GM12875 (cell line): ENCODE results near the gene GAMT.

ENCODE experiments used
- H3K4me3 ChIP-seq: one replicate; pipeline ENCODE4 v1.5.1; 2011; ENCODE audit warnings: low read depth, low read length, control low read depth
- TF ChIP-seq, protein P1 (sequence below): IDR thresholded peaks from 2 replicates; pipeline ENCODE4 v1.5.1; 2011; ENCODE audit warnings: low read depth, mild to moderate bottlenecking, control low read depth, inconsistent platforms, low read length, moderate library complexity, borderline replicate concordance; ENCODE audit not compliant: insufficient read depth

GAMT gene

DNA sequence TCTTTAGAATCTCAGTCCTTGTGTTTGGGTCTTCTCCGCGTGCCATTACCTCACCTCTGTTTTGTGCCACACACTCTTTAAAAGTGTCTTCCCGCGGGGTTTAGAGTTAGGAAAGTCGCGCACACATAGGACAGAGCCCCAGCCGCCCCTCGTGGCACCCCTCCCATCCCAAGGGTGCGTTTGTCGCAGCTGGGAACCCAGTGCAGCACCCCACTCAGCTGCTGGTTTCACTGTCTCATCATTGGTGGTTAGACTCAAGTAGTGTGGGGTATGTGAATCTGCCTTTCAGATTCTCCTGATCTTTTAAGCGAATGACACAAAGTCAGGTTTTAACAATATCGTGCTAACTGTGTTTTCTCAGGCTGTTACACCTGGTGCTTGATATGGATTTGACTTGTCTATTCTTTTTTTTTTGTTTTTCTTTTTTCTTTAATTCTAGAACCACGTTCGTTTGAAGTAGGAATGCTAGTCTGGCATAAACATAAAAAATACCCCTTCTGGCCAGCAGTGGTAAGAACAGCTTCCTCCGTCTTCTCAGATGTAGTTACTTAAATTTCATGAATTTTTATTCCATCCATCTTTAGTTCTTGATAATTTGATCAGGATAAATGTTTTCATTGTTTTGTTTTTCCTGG, 37.2 kb downstream of the GAMT start:
- no peak overlapping the region for H3K4me3 ChIP-seq
- TF ChIP-seq, protein P1, sequence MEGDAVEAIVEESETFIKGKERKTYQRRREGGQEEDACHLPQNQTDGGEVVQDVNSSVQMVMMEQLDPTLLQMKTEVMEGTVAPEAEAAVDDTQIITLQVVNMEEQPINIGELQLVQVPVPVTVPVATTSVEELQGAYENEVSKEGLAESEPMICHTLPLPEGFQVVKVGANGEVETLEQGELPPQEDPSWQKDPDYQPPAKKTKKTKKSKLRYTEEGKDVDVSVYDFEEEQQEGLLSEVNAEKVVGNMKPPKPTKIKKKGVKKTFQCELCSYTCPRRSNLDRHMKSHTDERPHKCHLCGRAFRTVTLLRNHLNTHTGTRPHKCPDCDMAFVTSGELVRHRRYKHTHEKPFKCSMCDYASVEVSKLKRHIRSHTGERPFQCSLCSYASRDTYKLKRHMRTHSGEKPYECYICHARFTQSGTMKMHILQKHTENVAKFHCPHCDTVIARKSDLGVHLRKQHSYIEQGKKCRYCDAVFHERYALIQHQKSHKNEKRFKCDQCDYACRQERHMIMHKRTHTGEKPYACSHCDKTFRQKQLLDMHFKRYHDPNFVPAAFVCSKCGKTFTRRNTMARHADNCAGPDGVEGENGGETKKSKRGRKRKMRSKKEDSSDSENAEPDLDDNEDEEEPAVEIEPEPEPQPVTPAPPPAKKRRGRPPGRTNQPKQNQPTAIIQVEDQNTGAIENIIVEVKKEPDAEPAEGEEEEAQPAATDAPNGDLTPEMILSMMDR: 0 out of 2 replicates have a peak, but pooled peaks have one; percentile 7

- TF ChIP-seq, protein P1: no peak
- peak overlapping the region; percentile 21 for H3K4me3 ChIP-seq
Observed at GRCh38 chr19:1363599-1363998, 37.7 kb downstream of the GAMT start.

DNA sequence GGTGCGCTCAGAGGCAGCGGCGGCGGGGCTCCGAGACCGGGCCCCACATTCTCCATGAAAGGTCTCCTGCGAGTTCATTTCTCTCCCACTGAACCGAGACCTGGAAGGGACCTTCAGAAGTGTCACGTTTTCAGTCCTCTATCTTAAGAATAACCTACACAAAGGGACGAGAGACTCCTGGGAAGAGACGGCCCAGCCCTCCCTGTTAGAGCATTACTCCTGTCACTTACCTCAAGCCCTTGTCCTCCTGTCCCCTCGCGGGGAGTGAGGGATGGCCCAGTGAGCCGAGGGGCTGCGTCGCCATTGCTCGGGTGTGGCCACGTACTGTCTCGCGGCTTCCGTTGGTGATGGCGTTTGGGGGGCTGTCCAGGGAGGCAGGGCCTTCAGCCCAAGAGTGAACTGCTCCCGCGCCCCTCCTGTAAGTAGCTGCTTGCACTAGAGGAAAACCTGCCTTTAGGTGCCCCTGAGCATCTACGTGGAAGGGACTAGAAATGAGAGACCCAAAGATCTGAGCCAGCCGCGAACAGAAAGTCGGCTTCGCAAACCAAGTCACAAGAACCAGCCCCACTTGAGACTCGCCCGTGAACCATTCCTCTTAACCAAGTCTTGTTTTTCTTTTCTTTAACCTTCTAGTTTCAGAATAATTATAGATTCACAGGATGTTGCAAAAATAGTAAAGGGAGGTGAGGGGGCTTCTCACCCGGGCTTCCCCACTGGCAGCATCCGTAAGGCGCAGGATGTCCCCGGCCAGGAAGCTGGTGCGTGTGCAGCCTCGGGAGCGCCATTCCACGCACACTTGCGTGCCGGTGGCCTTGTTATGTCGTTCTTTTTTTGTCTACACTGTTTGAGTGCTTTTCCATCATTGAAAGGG, 38.7 kb downstream of the GAMT start:
- TF ChIP-seq, protein P1: no peak
- H3K4me3 ChIP-seq: no peak overlapping the region

DNA sequence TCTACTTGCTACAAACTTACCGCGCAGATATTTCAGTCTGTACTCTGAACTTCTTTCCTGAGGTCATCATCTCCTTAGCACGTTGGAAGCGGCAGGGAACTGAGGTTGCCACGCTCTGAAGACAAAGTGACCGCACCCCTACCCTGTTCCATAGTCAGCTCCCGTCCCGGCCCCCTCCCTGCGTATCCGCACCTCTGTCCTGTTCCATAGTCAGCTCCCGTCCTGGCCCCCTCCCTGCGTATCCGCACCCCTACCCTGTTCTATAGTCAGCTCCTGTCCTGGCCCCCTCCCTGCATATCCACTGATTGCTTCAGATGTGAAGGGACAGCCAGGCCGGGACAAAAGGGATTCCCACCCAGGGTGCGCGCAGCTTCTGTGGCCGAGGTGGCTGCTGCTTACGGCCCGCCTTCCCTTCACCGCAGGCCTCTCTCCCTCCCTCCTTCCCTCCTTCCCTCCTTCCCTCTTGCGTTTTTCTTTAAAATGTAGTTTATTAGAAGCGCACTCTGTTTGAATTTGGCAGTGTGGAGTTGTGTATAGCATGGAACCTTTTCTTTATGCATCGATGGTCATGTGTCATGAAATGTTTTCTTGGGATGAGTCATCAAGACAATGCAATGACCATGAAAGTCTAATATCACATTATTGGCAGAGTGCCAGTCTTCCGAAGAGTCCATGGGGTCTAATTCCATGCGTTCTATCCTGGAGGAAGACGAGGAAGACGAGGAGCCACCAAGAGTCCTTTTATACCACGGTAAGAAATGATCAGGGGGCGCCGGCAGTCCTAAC, 39.5 kb downstream of the GAMT start:
- TF ChIP-seq, protein P1: no peak
- no peak overlapping the region for H3K4me3 ChIP-seq

- H3K4me3 ChIP-seq: no peak overlapping the region
- TF ChIP-seq, protein P1: no peak
Observed at GRCh38 chr19:1360818-1361461, 40.4 kb downstream of the GAMT start.

DNA sequence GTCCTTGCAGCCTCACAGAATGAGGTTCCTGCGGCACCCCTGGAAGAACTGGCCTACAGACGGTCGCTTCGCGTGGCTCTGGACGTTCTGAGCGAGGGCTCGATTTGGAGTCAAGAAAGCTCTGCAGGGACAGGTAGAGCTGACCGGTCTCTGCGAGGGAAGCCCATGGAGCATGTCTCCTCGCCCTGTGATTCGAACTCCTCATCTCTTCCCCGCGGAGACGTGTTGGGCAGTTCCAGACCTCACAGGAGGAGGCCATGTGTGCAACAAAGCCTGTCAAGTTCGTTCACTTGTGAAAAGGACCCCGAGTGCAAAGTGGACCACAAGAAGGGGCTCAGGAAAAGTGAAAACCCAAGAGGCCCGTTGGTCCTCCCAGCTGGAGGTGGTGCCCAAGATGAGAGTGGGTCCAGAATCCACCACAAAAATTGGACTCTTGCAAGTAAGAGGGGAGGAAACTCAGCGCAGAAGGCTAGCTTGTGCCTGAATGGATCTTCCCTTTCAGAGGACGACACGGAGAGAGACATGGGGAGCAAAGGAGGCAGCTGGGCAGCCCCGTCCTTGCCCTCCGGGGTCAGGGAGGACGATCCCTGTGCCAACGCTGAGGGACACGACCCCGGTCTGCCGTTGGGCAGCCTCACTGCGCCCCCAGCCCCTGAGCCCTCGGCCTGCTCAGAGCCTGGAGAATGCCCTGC, 41.1 kb downstream of the GAMT start:
- no peak overlapping the region for H3K4me3 ChIP-seq
- TF ChIP-seq, protein P1: no peak
